EL (cell line): ENCODE data around the gene SYT9.

Source experiments
- DNase-seq: peaks from one replicate; pipeline ENCODE4 v3.0.0-alpha.2; 2016

Gene SYT9

GRCh38 chr11:7347611-7348431, 96.1 kb downstream of the SYT9 start:
- no peak for DNase-seq

DNA sequence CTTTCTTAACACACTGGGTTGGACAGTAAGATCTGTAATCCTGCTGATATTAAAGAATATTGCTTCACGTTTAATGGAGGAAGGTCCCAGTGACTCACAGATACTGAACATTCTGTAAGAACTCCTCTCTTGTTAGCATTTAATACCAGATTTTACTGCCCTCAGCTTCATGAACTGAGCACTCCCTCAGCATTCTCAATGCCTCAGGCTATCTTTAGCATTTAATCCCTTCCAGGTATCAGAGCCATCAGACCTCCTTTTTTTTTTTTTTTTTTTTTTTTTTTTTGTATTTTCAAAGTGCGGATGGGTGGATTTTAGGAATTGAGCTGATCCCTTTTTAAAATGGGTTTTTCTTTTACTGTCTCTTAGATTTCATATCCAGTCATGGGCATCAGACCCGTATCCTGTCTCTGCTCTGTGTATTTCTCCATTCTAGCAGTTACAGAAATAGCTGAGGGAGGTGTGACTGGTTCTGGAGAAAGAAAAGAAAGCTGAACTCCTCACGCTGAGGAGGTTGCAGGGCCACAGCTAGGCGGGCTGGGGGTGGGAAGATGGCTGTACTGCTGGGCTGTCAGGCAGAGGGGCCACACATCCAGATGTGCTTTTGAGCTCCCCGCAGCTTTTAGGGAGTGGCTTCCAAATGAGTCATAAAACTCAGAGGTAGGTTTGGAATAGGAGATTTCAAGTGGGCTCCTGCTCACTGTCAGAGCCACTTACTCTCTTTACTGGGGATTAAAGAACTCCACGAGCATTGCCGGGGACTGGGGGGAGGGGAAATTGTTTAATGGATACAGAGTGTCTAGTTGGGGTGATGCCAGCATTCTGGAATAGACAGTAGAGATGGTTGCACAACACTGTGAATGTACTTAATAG, 97.0 kb downstream of the SYT9 start:
- DNase-seq: no peak

- DNase-seq: no peak
Measured at GRCh38 chr11:7351228-7351627, 99.5 kb downstream of the SYT9 start.

GRCh38 chr11:7353100-7353499, 101.4 kb downstream of the SYT9 start:
- DNase-seq: peak; percentile 34

DNA sequence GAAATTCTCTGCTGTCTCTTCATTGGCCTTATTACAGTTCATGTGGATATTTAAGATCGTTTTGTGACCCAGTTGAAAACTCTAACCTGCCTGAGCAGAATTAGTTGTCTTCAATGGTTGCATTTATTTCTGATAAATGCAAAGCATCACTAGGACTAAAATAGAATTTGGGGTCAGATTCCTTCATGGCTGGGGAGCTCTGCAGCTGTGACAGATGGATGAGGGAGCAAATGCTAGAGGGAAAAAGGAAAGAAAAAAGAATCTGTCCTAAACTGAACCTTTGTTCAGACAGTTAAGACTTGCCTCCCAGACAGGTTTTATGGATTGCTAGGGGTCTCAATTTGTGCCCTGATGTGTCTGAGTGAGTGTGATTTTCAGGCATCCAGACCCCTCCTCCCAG, 113.0 kb downstream of the SYT9 start:
- DNase-seq: no peak

- DNase-seq: no peak
Measured at GRCh38 chr11:7367803-7368202, 116.1 kb downstream of the SYT9 start.

- DNase-seq: no peak
Measured at GRCh38 chr11:7376386-7376785, 124.7 kb downstream of the SYT9 start.

- no peak for DNase-seq
Measured at GRCh38 chr11:7381937-7382336, 130.2 kb downstream of the SYT9 start.

GRCh38 chr11:7383406-7383805, 131.7 kb downstream of the SYT9 start:
- no peak for DNase-seq

DNA sequence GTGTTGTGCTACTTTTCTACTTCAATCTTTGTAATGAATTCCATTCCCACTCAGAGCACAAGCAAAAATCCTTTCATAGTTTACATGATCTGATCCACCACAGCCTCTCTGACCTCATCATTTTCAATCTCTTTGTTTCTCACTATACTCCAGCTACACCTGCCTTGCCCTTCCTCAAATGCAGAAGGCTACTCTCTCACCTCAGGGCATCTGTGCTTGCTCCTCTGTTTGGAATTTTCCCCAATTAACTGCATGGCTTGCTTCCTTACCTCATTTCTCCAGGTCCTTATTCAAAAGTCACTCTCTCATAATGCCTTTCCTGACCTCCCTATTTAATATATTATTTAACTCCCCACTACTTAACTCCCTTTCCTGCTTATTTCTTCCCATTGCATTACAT, 133.0 kb downstream of the SYT9 start:
- no peak for DNase-seq

DNA sequence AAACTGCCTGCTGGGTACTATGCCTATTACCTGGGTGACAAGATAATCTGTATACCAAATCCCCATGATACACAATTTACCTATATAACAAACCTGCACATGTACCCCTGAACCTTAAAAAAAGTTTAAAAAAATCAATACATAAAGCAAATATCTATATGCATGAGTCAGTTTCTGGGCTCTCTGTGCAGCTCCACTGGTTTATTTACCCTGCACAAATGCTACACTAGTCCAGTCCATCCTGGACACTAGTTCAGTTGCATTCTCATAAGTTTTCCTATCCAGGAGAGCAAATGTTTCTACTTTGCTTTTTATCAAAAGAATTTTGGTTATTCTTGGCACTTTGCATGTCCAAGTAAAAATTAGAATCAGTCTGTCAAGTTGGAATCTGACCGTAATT, 133.8 kb downstream of the SYT9 start:
- DNase-seq: no peak

DNA sequence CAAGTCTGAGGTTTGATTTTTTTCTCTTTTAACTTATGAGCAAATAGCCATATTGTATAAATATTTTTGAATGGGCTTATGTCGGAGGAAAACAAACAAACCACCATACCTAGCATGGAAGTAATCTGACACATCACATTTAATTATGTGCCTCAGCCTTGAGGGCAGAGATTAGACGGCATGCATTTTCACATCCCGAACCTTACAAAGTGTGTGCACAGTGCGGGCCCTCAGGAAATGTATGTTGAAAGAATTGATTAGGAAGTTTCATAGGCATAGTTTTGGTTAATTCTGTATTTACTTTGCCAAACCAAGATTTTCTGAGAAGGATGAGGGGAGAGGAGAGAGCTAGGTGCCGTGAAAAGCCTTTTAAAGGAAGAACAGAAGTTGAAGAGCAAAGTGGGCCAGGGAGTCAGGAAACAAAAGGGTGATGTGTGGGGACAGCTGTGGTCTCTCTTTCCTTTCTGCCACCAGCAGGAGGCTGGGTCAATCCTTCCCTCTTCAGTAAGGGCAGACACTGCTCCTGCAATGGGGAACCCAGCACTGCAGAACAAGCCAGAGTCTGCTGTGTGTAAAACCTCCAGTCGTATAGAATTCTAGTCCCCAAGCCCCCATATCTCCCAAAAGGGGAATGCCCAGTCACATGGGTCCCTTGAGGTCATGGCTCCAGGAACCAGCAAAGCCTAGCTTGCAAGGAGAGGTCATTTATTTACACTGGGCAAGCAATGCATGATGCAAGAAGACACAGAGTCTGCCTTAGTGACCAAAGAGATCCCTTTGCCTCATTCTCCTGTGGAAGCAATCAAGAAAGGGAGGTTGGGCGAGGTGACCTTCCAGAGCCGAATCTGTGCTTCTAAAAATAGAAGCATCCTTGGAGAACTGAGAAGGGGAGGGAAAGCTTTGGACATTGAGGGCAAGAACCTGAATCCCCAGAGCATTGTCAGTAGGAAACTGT, 162.5 kb downstream of the SYT9 start:
- DNase-seq: no peak

DNA sequence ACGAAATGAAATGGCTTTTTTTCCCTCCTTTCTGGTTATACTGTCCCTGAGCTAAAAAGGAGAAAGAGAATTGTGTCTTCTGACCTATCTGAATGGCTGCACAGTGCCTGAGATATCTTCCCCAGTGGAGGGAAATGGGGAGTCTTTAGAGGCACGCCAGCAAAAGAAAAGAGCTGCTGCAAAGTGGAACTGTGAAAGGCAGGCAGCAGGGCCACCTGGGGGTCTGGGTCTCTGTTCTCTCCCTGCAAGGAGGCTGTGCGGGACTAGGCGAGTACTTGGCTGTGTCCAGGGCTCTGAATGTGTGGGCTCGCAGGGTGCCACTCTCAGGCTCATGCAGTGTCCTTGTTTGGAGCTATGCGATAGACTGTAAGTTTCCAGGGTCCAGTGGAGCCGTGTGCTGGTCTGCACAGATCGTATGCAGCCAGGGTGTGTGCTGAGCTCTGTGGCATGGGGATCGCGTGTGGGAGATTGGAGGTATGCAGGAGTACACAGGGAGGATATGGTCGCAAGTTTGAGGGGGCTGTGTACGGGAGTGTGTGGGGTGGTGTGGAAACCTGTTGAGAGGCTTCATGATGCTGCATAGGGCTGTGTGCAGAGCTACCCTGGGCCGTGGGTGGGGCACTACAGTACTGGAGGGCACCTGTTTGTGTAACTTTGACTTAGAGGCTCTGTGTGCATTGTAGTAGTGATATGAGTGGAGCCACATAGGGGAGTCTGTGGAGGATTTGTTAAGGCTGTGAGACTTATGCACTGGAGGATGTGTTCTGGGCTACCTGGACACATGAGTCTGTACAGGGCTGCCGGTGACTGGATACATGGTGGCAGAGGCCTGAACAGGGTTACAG, 163.5 kb downstream of the SYT9 start:
- DNase-seq: no peak

GRCh38 chr11:7416080-7416479, 164.4 kb downstream of the SYT9 start:
- DNase-seq: no peak

DNA sequence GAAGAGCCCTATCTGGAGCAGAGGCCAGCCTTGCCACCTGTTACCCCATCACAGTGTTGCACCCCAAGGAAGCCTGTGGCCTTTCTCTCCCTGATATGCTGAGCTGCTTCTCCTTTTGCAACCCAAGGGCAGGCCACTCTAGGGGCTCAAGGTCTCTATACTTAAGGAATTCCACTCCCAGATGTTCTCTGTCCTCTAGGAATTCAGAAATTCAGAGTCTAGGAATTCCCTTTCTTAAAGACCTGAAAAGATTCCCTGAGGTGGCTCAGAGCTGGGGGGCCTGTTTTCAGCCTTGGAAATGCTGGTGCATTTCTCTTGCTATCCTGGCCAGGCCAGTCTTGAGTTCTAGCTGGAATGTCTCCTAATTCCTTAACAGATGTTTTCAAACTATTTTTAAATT, 165.6 kb downstream of the SYT9 start:
- DNase-seq: no peak

DNA sequence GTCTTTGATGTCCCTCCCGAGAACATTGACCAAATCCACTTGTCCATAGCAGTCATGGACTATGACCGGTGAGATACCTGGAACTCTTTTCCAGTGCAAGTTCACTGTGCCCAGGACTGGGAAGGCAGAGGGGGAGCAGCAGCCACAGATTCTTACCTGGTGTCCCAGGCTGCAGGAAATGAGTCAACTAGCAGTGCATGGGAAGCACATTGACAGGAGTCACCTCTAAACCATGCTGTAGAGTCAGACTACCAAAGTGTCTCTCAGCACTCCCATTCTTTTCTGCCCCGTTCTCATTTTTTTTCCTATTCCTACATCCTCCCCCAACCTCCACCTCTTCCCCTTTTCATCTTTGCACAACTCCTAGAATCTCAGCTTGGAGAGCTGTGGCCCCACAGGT, 166.4 kb downstream of the SYT9 start:
- no peak for DNase-seq

DNA sequence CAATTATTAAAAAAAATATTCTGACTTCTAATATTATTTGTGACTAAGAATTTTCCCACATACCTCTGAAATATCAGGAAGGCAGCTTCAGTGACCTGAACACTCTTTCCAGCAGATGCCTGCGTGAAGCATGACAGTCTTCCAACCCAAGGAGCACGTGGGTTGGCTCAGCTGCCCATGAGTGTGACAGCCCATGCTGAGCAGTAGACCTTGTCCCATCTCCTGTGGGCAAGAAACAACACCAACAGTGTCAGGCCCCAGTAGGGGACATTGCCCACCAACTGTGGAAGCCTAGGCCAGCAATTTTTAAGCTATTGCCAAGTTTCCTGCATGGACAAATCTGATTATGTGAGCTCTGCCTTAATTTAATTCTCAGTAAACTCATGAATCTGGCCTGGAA, 167.2 kb downstream of the SYT9 start:
- no peak for DNase-seq

DNA sequence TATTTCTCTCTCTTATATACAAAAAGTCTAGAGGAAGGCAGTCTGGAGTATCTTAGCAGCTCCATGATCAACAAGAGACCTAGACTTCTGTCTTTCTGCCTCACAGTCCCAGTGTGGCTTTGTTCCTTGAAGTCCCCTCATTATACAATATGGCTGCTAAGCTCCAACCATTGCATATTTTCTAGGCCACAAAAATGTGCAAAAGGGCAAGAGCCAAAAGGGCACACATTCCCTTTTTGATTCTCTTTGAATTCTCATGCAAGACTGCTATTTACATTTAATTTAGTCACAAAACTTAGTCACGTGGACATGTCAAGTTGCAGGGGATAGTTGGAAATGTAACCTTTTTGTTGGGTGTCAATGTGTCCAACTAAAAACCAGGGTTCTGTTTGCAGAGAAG, 169.4 kb downstream of the SYT9 start:
- DNase-seq: peak; percentile 15

- DNase-seq: no peak
Measured at GRCh38 chr11:7422544-7423331, 171.0 kb downstream of the SYT9 start.

DNA sequence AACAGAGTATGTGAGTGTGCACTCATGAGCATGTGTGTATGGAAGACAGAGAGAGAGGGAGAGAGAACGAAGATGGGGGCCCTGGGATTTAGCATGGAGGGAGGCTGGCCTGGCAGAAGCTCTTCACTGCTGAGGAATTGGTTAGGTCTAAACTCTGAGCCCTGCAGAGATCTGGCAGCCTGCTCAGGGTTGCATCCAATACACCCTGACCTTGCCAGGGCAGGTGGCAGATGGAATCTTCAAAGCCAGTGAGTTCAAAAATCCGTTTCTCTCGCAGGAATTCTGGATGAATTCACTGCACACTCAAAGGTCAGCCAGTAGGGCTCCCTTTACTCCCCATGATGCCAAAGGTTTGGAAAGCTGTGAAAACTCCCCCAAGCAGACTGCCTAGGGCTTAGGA, 172.2 kb downstream of the SYT9 start:
- DNase-seq: no peak

- no peak for DNase-seq
Measured at GRCh38 chr11:7427733-7428132, 176.0 kb downstream of the SYT9 start.
